Activated CD4-positive, CD25-positive, alpha-beta regulatory T cell treated with anti-CD3 and anti-CD28 coated beads, Interleukin-2, amount 50 U/mL, for 24 hours (primary cell): ENCODE data around the gene TERT.

ENCODE experiments used
- ATAC-seq, 2 donors: fragments of 150-1000 bp; cut with Tn5 transposase; one replicate each; pipeline ENCODE4 v1.10.0; 2021; ENCODE audit warnings: mild to moderate bottlenecking in 1 of 2, moderate library complexity in 1 of 2

Gene TERT

GRCh38 chr5:1318659-1319251 is 23.9 kb upstream of the TERT start:
- ATAC-seq = no peak

- no peak for ATAC-seq
These were observed 23.2 kb upstream of the TERT start for GRCh38 chr5:1317921-1318565.

GRCh38 chr5:1316588-1317340 is 21.9 kb upstream of the TERT start:
- ATAC-seq = peak in 1 of 2 donors; percentile 25

- ATAC-seq = peak; percentile 61 to 69
These were observed 21.1 kb upstream of the TERT start for GRCh38 chr5:1315709-1316587.

GRCh38 chr5:1315018-1315708 is 20.3 kb upstream of the TERT start:
- ATAC-seq = no peak

GRCh38 chr5:1314564-1314982 is 19.7 kb upstream of the TERT start:
- ATAC-seq = no peak

- ATAC-seq = peak in 1 of 2 donors; percentile 25
These were observed 18.3 kb upstream of the TERT start for GRCh38 chr5:1312993-1313833.

- no peak for ATAC-seq
These were observed 17.3 kb upstream of the TERT start for GRCh38 chr5:1312206-1312605.

- ATAC-seq = no peak
These were observed 16.7 kb upstream of the TERT start for GRCh38 chr5:1311439-1312055.

- no peak for ATAC-seq
These were observed 15.2 kb upstream of the TERT start for GRCh38 chr5:1310118-1310517.

- no peak for ATAC-seq
These were observed 9.2 kb upstream of the TERT start for GRCh38 chr5:1304033-1304432.

GRCh38 chr5:1302258-1302657 is 7.4 kb upstream of the TERT start:
- ATAC-seq = no peak

- no peak for ATAC-seq
These were observed 5.8 kb upstream of the TERT start for GRCh38 chr5:1300581-1301083.

- no peak for ATAC-seq
These were observed 5.1 kb upstream of the TERT start for GRCh38 chr5:1299961-1300360.

GRCh38 chr5:1299511-1299850 is 4.6 kb upstream of the TERT start:
- no peak for ATAC-seq

- ATAC-seq = no peak
These were observed 4.0 kb upstream of the TERT start for GRCh38 chr5:1298723-1299510.

GRCh38 chr5:1298067-1298551 is 3.2 kb upstream of the TERT start:
- ATAC-seq = no peak

- ATAC-seq = no peak
These were observed 2.4 kb upstream of the TERT start for GRCh38 chr5:1297243-1297642.

GRCh38 chr5:1295650-1296037 is 776 bp upstream of the TERT start:
- no peak for ATAC-seq
